K562 (cell line): ENCODE measurements around the gene ZNF32. TPM values are rescaled to one million over a fixed set of nuclear protein-coding genes. Genes with fewer than 3 reads are reported as not detected.

Experiments
- ARID2 ChIP-seq: fragments of 450-650 bp; IDR thresholded peaks from 2 replicates; pipeline ENCODE4 v1.6.1; 2017; ENCODE audit warnings: antibody characterized with exemption, mild to moderate bottlenecking
- CBFA2T3 ChIP-seq: fragments of 450-650 bp; IDR thresholded peaks from 2 replicates; pipeline ENCODE4 v1.6.1; 2017
- ETV5 ChIP-seq: sonication (generic); formaldehyde crosslinking; IDR thresholded peaks from 2 replicates; pipeline ENCODE4 v1.4.0; 2020; ENCODE audit warnings: low read depth, mild to moderate bottlenecking, missing genetic modification reagents
- GATA2 ChIP-seq: sonication (generic); formaldehyde crosslinking; IDR thresholded peaks from 2 replicates; pipeline ENCODE4 v1.4.0; 2020; ENCODE audit warnings: mild to moderate bottlenecking, missing genetic modification reagents
- MIER1 ChIP-seq: fragments of 450-650 bp; IDR thresholded peaks from 2 replicates; pipeline ENCODE4 v1.6.1; 2016; ENCODE audit warnings: antibody characterized with exemption, mild to moderate bottlenecking, low read depth
- MYBL2 ChIP-seq, 2 experiments: fragments of 450-650 bp in 1 of 2; sonication (generic) in 1 of 2; formaldehyde crosslinking in 1 of 2; IDR thresholded peaks; 2 replicates each; pipeline versions ENCODE4 v1.6.1 to v1.8.1; 2017 to 2022; ENCODE audit warnings: borderline replicate concordance in 1 of 2, inconsistent platforms in 1 of 2, low read depth in 1 of 2, mild to moderate bottlenecking in 1 of 2, missing genetic modification reagents in 1 of 2, moderate library complexity in 1 of 2
- NFIX ChIP-seq: fragments of 250-450 bp; sonication (Bioruptor Pico); IDR thresholded peaks from 2 replicates; pipeline ENCODE4 v1.4.0; 2020; ENCODE audit warnings: low read depth, mild to moderate bottlenecking, moderate library complexity
- NR3C1 ChIP-seq: sonication (generic); formaldehyde crosslinking; IDR thresholded peaks from 2 replicates; pipeline ENCODE4 v1.8.1; 2022; ENCODE audit warnings: missing genetic modification reagents
- NR4A1 ChIP-seq, 2 experiments: fragments of 250-450 bp in 1 of 2; fragments of 450-650 bp in 1 of 2; sonication (Bioruptor Pico) in 1 of 2; IDR thresholded peaks; 2 replicates each; pipeline versions ENCODE4 v1.4.0 to v1.6.1; 2016 to 2020; ENCODE audit warnings: mild to moderate bottlenecking in 2 of 2, missing compliant biosample characterization in 1 of 2, missing genetic modification characterization in 1 of 2, moderate library complexity in 1 of 2
- PHB2 ChIP-seq: fragments of 450-650 bp; IDR thresholded peaks from 2 replicates; pipeline ENCODE4 v1.6.1; 2017; ENCODE audit warnings: low read depth
- SPI1 ChIP-seq: IDR thresholded peaks from 2 replicates; pipeline ENCODE4 v1.6.1; 2011; ENCODE audit warnings: low read depth, low read length, control low read depth, borderline replicate concordance
- ZNF384 ChIP-seq: IDR thresholded peaks from 2 replicates; pipeline ENCODE4 v1.6.1; 2012; ENCODE audit warnings: low read depth, low read length, improper control_type of control experiment
- ZNF644 ChIP-seq: fragments of 200-800 bp; sonication (Bioruptor generic); IDR thresholded peaks from 2 replicates; pipeline ENCODE4 v1.6.1; 2016; ENCODE audit warnings: low read depth, missing genetic modification characterization, missing compliant biosample characterization
- polyA plus RNA-seq, 8 experiments: library from polyadenylated mRNA; depleted of rRNA in 4 of 8; stranded (reverse) in 5 of 8; unstranded in 3 of 8; fragments of >200 nt; fragmentation: Nextera tagmentation in 2 of 8; fragmentation: Illumina TruSeq in 1 of 8; extraction: Ambion mirVana in 2 of 8; extraction: Trizol in 1 of 8; gene quantifications; 2 replicates each; pipeline versions ENCODE4 v1.2.1 to v1.2.3, GENCODE V29; 2011 to 2014; ENCODE audit warnings: inconsistent platforms in 1 of 8, missing spikeins in 1 of 8
- total RNA-seq, 7 experiments: library from RNA; depleted of rRNA in 6 of 7; stranded (reverse); fragments of >200 nt in 6 of 7; fragmentation: Illumina TruSeq in 2 of 7; extraction: Trizol in 2 of 7; gene quantifications; 2 replicates each; pipeline versions ENCODE4 v1.2.1 to v1.2.3, GENCODE V29; 2011 to 2021; ENCODE audit warnings: low replicate concordance in 1 of 7
- TF ChIP-seq, protein P1 (sequence below): IDR thresholded peaks from 2 replicates; pipeline ENCODE4 v1.6.1; 2014; ENCODE audit warnings: antibody characterized with exemption
- TF ChIP-seq, protein P2 (sequence below), 2 experiments: fragments of 450-650 bp; IDR thresholded peaks; 2 replicates each; pipeline ENCODE4 v1.6.1; 2018; ENCODE audit warnings: mild to moderate bottlenecking in 2 of 2, low read depth in 1 of 2; ENCODE audit not compliant: partially characterized antibody in 2 of 2
- TF ChIP-seq, protein P3 (sequence below): fragments of 450-650 bp; IDR thresholded peaks from 2 replicates; pipeline ENCODE4 v1.6.1; 2016; ENCODE audit warnings: mild to moderate bottlenecking
- TF ChIP-seq, protein P4 (sequence below): fragments of 450-650 bp; IDR thresholded peaks from 2 replicates; pipeline ENCODE4 v1.7.1; 2018; ENCODE audit warnings: mild to moderate bottlenecking, low read depth; ENCODE audit not compliant: partially characterized antibody

The ZNF32 gene
- total and polyA plus RNA-seq, 9 of the 15 experiments (the other 6 are each of a cell fraction or from before 2014, with no cell fraction given) = 17.3 to 57.0 (median 26.3) TPM

DNA sequence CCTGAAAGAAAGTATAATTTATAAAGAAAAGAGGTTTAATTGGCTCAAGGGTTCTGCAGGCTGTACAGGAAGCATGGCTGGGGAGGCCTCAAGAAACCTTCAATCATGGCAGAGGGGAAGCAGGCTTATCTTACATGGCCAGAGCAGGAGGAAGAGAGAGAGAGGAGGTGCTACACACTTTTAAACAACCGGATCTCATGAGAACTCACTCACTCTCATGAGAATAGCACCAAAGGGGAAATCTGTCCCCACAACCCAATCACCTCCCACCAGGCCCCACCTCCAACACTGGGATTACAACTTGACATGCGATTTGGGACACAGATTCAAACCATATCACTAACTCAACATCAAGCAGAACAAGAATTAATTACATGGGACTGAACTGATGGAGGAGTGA lies 49.3 kb downstream of the ZNF32 start (continued):
- TF ChIP-seq, protein P1, sequence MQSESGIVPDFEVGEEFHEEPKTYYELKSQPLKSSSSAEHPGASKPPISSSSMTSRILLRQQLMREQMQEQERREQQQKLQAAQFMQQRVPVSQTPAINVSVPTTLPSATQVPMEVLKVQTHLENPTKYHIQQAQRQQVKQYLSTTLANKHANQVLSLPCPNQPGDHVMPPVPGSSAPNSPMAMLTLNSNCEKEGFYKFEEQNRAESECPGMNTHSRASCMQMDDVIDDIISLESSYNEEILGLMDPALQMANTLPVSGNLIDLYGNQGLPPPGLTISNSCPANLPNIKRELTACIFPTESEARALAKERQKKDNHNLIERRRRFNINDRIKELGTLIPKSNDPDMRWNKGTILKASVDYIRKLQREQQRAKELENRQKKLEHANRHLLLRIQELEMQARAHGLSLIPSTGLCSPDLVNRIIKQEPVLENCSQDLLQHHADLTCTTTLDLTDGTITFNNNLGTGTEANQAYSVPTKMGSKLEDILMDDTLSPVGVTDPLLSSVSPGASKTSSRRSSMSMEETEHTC = no peak
- TF ChIP-seq, protein P2, sequence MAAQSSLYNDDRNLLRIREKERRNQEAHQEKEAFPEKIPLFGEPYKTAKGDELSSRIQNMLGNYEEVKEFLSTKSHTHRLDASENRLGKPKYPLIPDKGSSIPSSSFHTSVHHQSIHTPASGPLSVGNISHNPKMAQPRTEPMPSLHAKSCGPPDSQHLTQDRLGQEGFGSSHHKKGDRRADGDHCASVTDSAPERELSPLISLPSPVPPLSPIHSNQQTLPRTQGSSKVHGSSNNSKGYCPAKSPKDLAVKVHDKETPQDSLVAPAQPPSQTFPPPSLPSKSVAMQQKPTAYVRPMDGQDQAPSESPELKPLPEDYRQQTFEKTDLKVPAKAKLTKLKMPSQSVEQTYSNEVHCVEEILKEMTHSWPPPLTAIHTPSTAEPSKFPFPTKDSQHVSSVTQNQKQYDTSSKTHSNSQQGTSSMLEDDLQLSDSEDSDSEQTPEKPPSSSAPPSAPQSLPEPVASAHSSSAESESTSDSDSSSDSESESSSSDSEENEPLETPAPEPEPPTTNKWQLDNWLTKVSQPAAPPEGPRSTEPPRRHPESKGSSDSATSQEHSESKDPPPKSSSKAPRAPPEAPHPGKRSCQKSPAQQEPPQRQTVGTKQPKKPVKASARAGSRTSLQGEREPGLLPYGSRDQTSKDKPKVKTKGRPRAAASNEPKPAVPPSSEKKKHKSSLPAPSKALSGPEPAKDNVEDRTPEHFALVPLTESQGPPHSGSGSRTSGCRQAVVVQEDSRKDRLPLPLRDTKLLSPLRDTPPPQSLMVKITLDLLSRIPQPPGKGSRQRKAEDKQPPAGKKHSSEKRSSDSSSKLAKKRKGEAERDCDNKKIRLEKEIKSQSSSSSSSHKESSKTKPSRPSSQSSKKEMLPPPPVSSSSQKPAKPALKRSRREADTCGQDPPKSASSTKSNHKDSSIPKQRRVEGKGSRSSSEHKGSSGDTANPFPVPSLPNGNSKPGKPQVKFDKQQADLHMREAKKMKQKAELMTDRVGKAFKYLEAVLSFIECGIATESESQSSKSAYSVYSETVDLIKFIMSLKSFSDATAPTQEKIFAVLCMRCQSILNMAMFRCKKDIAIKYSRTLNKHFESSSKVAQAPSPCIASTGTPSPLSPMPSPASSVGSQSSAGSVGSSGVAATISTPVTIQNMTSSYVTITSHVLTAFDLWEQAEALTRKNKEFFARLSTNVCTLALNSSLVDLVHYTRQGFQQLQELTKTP (IDR thresholded peaks at IDR 0.05; ENCODE audit: low read depth in 1 of 2, partially characterized antibody in 2 of 2) = no peak
- TF ChIP-seq, protein P3, sequence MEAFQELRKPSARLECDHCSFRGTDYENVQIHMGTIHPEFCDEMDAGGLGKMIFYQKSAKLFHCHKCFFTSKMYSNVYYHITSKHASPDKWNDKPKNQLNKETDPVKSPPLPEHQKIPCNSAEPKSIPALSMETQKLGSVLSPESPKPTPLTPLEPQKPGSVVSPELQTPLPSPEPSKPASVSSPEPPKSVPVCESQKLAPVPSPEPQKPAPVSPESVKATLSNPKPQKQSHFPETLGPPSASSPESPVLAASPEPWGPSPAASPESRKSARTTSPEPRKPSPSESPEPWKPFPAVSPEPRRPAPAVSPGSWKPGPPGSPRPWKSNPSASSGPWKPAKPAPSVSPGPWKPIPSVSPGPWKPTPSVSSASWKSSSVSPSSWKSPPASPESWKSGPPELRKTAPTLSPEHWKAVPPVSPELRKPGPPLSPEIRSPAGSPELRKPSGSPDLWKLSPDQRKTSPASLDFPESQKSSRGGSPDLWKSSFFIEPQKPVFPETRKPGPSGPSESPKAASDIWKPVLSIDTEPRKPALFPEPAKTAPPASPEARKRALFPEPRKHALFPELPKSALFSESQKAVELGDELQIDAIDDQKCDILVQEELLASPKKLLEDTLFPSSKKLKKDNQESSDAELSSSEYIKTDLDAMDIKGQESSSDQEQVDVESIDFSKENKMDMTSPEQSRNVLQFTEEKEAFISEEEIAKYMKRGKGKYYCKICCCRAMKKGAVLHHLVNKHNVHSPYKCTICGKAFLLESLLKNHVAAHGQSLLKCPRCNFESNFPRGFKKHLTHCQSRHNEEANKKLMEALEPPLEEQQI = peak; percentile 67; the same call in 1 of the 2 replicates
- TF ChIP-seq NR3C1 (CRISPR knock-in tag) (no peak), MIER1 (no peak), ETV5 (CRISPR knock-in tag) (peak; percentile 73), MYBL2 (IDR thresholded peaks at IDR 0.05; ENCODE audit: low read depth) (peak; percentile 66), MYBL2 (CRISPR knock-in tag; IDR thresholded peaks at IDR 0.05; ENCODE audit: borderline replicate concordance) (no peak), CBFA2T3 (peak; percentile 88), ZNF644 (tag) (no peak), NR4A1 (CRISPR knock-in tag; IDR thresholded peaks at IDR 0.05) (no peak), NR4A1 (tag; IDR thresholded peaks at IDR 0.05) (no peak), SPI1 (peak; percentile 58; the same call in 1 of the 2 replicates), NFIX (CRISPR knock-in tag) (no peak), ZNF384 (no peak), ARID2 (no peak), GATA2 (peak; percentile 76), PHB2 (no peak)
- TF ChIP-seq, protein P4, sequence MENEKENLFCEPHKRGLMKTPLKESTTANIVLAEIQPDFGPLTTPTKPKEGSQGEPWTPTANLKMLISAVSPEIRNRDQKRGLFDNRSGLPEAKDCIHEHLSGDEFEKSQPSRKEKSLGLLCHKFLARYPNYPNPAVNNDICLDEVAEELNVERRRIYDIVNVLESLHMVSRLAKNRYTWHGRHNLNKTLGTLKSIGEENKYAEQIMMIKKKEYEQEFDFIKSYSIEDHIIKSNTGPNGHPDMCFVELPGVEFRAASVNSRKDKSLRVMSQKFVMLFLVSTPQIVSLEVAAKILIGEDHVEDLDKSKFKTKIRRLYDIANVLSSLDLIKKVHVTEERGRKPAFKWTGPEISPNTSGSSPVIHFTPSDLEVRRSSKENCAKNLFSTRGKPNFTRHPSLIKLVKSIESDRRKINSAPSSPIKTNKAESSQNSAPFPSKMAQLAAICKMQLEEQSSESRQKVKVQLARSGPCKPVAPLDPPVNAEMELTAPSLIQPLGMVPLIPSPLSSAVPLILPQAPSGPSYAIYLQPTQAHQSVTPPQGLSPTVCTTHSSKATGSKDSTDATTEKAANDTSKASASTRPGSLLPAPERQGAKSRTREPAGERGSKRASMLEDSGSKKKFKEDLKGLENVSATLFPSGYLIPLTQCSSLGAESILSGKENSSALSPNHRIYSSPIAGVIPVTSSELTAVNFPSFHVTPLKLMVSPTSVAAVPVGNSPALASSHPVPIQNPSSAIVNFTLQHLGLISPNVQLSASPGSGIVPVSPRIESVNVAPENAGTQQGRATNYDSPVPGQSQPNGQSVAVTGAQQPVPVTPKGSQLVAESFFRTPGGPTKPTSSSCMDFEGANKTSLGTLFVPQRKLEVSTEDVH = no peak
